H9 (cell line): ENCODE data around the gene TSPAN9. TPM values are rescaled to one million over a fixed set of nuclear protein-coding genes. Genes with fewer than 3 reads are reported as not detected.

Source experiments
- DNase-seq: peaks from one replicate; pipeline ENCODE4 v3.0.0-alpha.2; 2017
- H2AFZ ChIP-seq: one replicate; pipeline ENCODE4 v1.6.1; 2013; ENCODE audit warnings: mild to moderate bottlenecking, low read length, control low read depth, moderate library complexity
- H2AK5ac ChIP-seq: 2 replicates; pipeline ENCODE4 v1.6.1; 2013; ENCODE audit warnings: low read length, control low read depth, mixed read lengths; ENCODE audit not compliant: insufficient read length
- H2BK120ac ChIP-seq: one replicate; pipeline ENCODE4 v1.6.1; 2013; ENCODE audit warnings: low read depth, mild to moderate bottlenecking, low read length, control low read depth, inconsistent platforms; ENCODE audit not compliant: poor library complexity, severe bottlenecking
- H2BK12ac ChIP-seq: 2 replicates; pipeline ENCODE4 v1.6.1; 2013; ENCODE audit warnings: low read length, control low read depth, mixed read lengths, low read depth; ENCODE audit not compliant: insufficient read length
- H2BK15ac ChIP-seq: 2 replicates; pipeline ENCODE4 v1.6.1; 2013; ENCODE audit warnings: low read depth, low read length, control low read depth
- H2BK20ac ChIP-seq: one replicate; pipeline ENCODE4 v1.6.1; 2013; ENCODE audit warnings: low read depth, mild to moderate bottlenecking, low read length, control low read depth, inconsistent platforms; ENCODE audit not compliant: poor library complexity, severe bottlenecking
- H2BK5ac ChIP-seq: 2 replicates; pipeline ENCODE4 v1.6.1; 2013; ENCODE audit warnings: low read length, control low read depth, mixed read lengths; ENCODE audit not compliant: insufficient read length
- H3K14ac ChIP-seq: 2 replicates; pipeline ENCODE4 v1.6.1; 2013; ENCODE audit warnings: low read length, control low read depth; ENCODE audit not compliant: insufficient read depth
- H3K18ac ChIP-seq: 2 replicates; pipeline ENCODE4 v1.6.1; 2013; ENCODE audit warnings: low read depth, mild to moderate bottlenecking, mixed read lengths, low read length, control low read depth; ENCODE audit not compliant: insufficient read length
- H3K23ac ChIP-seq: 2 replicates; pipeline ENCODE4 v1.6.1; 2013; ENCODE audit warnings: low read length, control low read depth, mixed read lengths, low read depth; ENCODE audit not compliant: insufficient read length
- H3K23me2 ChIP-seq: 2 replicates; pipeline ENCODE4 v1.6.1; 2013; ENCODE audit warnings: low read depth, mild to moderate bottlenecking, mixed read lengths, low read length, control low read depth; ENCODE audit not compliant: insufficient read length, poor library complexity, severe bottlenecking
- H3K27ac ChIP-seq: 2 replicates; pipeline ENCODE4 v1.5.1; 2013; ENCODE audit warnings: low read length, control low read depth, mixed read lengths, low read depth; ENCODE audit not compliant: insufficient read length
- H3K27me3 ChIP-seq: 2 replicates; pipeline ENCODE4 v1.6.1; 2013; ENCODE audit warnings: low read length, control low read depth, inconsistent platforms; ENCODE audit not compliant: insufficient read depth
- H3K4ac ChIP-seq: 2 replicates; pipeline ENCODE4 v1.6.1; 2013; ENCODE audit warnings: low read depth, mild to moderate bottlenecking, control low read depth, inconsistent platforms, low read length, moderate library complexity
- H3K4me1 ChIP-seq: 2 replicates; pipeline ENCODE4 v1.6.1; 2013; ENCODE audit warnings: low read length, control low read depth, inconsistent platforms; ENCODE audit not compliant: insufficient read depth
- H3K4me2 ChIP-seq: 2 replicates; pipeline ENCODE4 v1.6.1; 2013; ENCODE audit warnings: low read length, control low read depth, mixed read lengths; ENCODE audit not compliant: insufficient read length, insufficient read depth
- H3K56ac ChIP-seq: 2 replicates; pipeline ENCODE4 v1.6.1; 2013; ENCODE audit warnings: low read depth, mild to moderate bottlenecking, mixed read lengths, low read length, control low read depth; ENCODE audit not compliant: insufficient read length
- H3K79me1 ChIP-seq: 2 replicates; pipeline ENCODE4 v1.6.1; 2013; ENCODE audit warnings: low read depth, mild to moderate bottlenecking, moderate library complexity, low read length, control low read depth, inconsistent platforms; ENCODE audit not compliant: insufficient read depth, poor library complexity, severe bottlenecking
- H3K79me2 ChIP-seq: 2 replicates; pipeline ENCODE4 v1.6.1; 2013; ENCODE audit warnings: low read length, control low read depth, inconsistent platforms; ENCODE audit not compliant: insufficient read depth
- H3K9ac ChIP-seq: 2 replicates; pipeline ENCODE4 v1.6.1; 2013; ENCODE audit warnings: low read length, control low read depth, mixed read lengths; ENCODE audit not compliant: insufficient read length; ENCODE audit errors: extremely low read depth
- H3K9me3 ChIP-seq: one replicate; pipeline ENCODE4 v1.6.1; 2013; ENCODE audit warnings: low read depth, low read length, inconsistent platforms; ENCODE audit not compliant: control insufficient read depth
- H3T11ph ChIP-seq: one replicate; pipeline ENCODE4 v1.6.1; 2013; ENCODE audit warnings: mild to moderate bottlenecking, low read length, control low read depth, inconsistent platforms
- H4K20me1 ChIP-seq: one replicate; pipeline ENCODE4 v1.6.1; 2013; ENCODE audit not compliant: control insufficient read depth, insufficient read length, insufficient read depth
- H4K5ac ChIP-seq: 2 replicates; pipeline ENCODE4 v1.6.1; 2013; ENCODE audit warnings: low read depth, mild to moderate bottlenecking, mixed read lengths, low read length, control low read depth; ENCODE audit not compliant: insufficient read length
- H4K8ac ChIP-seq: replicated peaks from 2 replicates; pipeline ENCODE4 v1.6.1; 2013; ENCODE audit warnings: low read length, control low read depth, mixed read lengths, low read depth; ENCODE audit not compliant: insufficient read length
- H4K91ac ChIP-seq: 2 replicates; pipeline ENCODE4 v1.6.1; 2013; ENCODE audit warnings: low read depth, mild to moderate bottlenecking, moderate library complexity, mixed read lengths, low read length, control low read depth; ENCODE audit not compliant: insufficient read length
- H3K27ac Mint-ChIP-seq, 3 experiments: 2 replicates in 2 of 3; 3 replicates in 1 of 3; pipeline ENCODE4 v1.8.0; 2020 to 2021; ENCODE audit warnings: mixed read lengths in 3 of 3, mild to moderate bottlenecking in 1 of 3, moderate library complexity in 1 of 3
- H3K27me3 Mint-ChIP-seq: 2 replicates; pipeline ENCODE4 v1.8.0; 2021; ENCODE audit warnings: low read depth, mild to moderate bottlenecking, moderate library complexity, mixed read lengths
- H3K36me3 Mint-ChIP-seq, 3 experiments: 2 replicates in 2 of 3; 3 replicates in 1 of 3; pipeline ENCODE4 v1.8.0; 2020 to 2021; ENCODE audit warnings: low read depth in 3 of 3, mixed read lengths in 3 of 3; ENCODE audit not compliant: insufficient read depth in 1 of 3
- H3K4me1 Mint-ChIP-seq, 2 experiments: 2 replicates each; pipeline ENCODE4 v1.8.0; 2020; ENCODE audit warnings: mixed read lengths in 2 of 2
- H3K4me3 Mint-ChIP-seq, 2 experiments: 2 replicates in 1 of 2; 3 replicates in 1 of 2; pipeline ENCODE4 v1.8.0; 2020 to 2021; ENCODE audit warnings: mild to moderate bottlenecking in 2 of 2, mixed read lengths in 2 of 2, moderate library complexity in 1 of 2
- H3K9me3 Mint-ChIP-seq, 2 experiments: 2 replicates in 1 of 2; 3 replicates in 1 of 2; pipeline ENCODE4 v1.8.0; 2020; ENCODE audit warnings: mild to moderate bottlenecking in 2 of 2, mixed read lengths in 2 of 2, moderate library complexity in 1 of 2
- CTCF ChIP-seq: fragments of 200-600 bp; sonication (generic); conservative IDR thresholded peaks from 3 replicates; pipeline ENCODE4 v1.8.0; 2021; ENCODE audit warnings: antibody characterized with exemption, mild to moderate bottlenecking
- WGBS: extraction: QIAGEN DNeasy Blood & Tissue Kit; methylation state at CpG from one replicate; pipeline ENCODE4 v1.1.7; 2013; ENCODE audit warnings: missing lambda C conversion rate, low lambda C conversion rate, mixed read lengths; ENCODE audit not compliant: insufficient read length; ENCODE audit errors: extremely low coverage; 5-methylcytosine and 5-hydroxymethylcytosine counted together
- total RNA-seq: library from RNA; stranded (reverse); gene quantifications from 2 replicates; pipeline ENCODE4 v1.2.1, GENCODE V29; 2021

Gene TSPAN9
- total RNA-seq, 1 experiment from 2014 or later = 19.0 TPM

GRCh38 chr12:3054374-3054773, 22.8 kb upstream of the TSPAN9 start:
- no peak overlapping the region for H3K4me2 ChIP-seq
- WGBS = no CpG with 5 or more reads among the region's 7 CpGs
- no peaks in the 10 kb centered on the region for H3K36me3 Mint-ChIP-seq
- no peak overlapping the region for H3K18ac ChIP-seq
- H3K27ac Mint-ChIP-seq = no peak overlapping the region; a peak in 1 of 7 replicates
- H3K79me2 ChIP-seq = no peaks in the 10 kb centered on the region
- H3K4me3 Mint-ChIP-seq = no peak overlapping the region
- H3K27me3 Mint-ChIP-seq = peaks cover 20% of the 10 kb centered on the region
- H2BK120ac ChIP-seq = no peak overlapping the region
- H3K9me3 Mint-ChIP-seq = peaks cover 0 to 2% of the 10 kb centered on the region in 2 experiments; a peak in 3 of 5 replicates
- no peak overlapping the region for H3K14ac ChIP-seq
- no peak overlapping the region for H3K27ac ChIP-seq
- no peaks in the 10 kb centered on the region for H3K4me1 ChIP-seq
- H4K8ac ChIP-seq = no peak overlapping the region
- peaks cover 13 to 19% of the 10 kb centered on the region in 2 experiments for H3K4me1 Mint-ChIP-seq
- no peaks in the 10 kb centered on the region for H3K27me3 ChIP-seq
- H3K79me1 ChIP-seq = no peaks in the 10 kb centered on the region
- H2AFZ ChIP-seq = no peak overlapping the region
- no peaks in the 10 kb centered on the region for H3K23me2 ChIP-seq
- H3T11ph ChIP-seq = no peak overlapping the region
- no peak overlapping the region for H2BK12ac ChIP-seq
- no peak overlapping the region for H2BK5ac ChIP-seq
- H3K23ac ChIP-seq = no peak overlapping the region
- TF ChIP-seq CTCF = no peak
- no peak overlapping the region for H4K91ac ChIP-seq
- no peaks in the 10 kb centered on the region for H3K9me3 ChIP-seq
- no peak overlapping the region for H4K5ac ChIP-seq
- no peak overlapping the region for H2AK5ac ChIP-seq
- H3K9ac ChIP-seq = no peak overlapping the region
- no peaks in the 10 kb centered on the region for H4K20me1 ChIP-seq
- DNase-seq = no peak
- no peak overlapping the region for H2BK20ac ChIP-seq
- H3K4ac ChIP-seq = no peak overlapping the region
- no peak overlapping the region for H3K56ac ChIP-seq
- H2BK15ac ChIP-seq = no peak overlapping the region
